Keratinocyte (primary cell): ENCODE data around the gene SLC6A16. TPM values are rescaled to one million over a fixed set of nuclear protein-coding genes. Genes with fewer than 3 reads are reported as not detected.
"Not testable (repeated sequence)": the region's sequence is repeated elsewhere in the genome, so short reads cannot be mapped to it uniquely, and the experiment has no call there.

Source experiments
- DNase-seq: peaks from one replicate; pipeline ENCODE4 v3.0.0-alpha.2; 2011; ENCODE audit warnings: low read depth, missing footprints, low spot score
- FAIRE-seq: peaks from 2 replicates; lab custom pipeline; 2011; peaks lifted over from hg19 to GRCh38; lab: Jason Lieb, UNC
- H2AFZ ChIP-seq: 2 replicates; pipeline ENCODE4 v1.6.0; 2012; ENCODE audit warnings: low read length, control low read depth, inconsistent platforms; ENCODE audit not compliant: control insufficient read depth
- H3K27ac ChIP-seq: 2 replicates; pipeline ENCODE4 v1.5.1; 2011; ENCODE audit warnings: low read length; ENCODE audit not compliant: control insufficient read depth, insufficient read depth
- H3K27me3 ChIP-seq: 3 replicates; pipeline ENCODE4 v1.6.0; 2011; ENCODE audit warnings: low read length; ENCODE audit not compliant: control insufficient read depth, insufficient read depth; ENCODE audit errors: extremely low read depth
- H3K36me3 ChIP-seq, 2 experiments: 2 replicates in 1 of 2; 3 replicates in 1 of 2; pipeline ENCODE4 v1.5.1; 2011; ENCODE audit warnings: low read length in 2 of 2, mild to moderate bottlenecking in 1 of 2; ENCODE audit not compliant: control insufficient read depth in 2 of 2, insufficient read depth in 2 of 2; ENCODE audit errors: extremely low read depth in 1 of 2
- H3K4me1 ChIP-seq: 3 replicates; pipeline ENCODE4 v1.5.1; 2011; ENCODE audit warnings: low read length; ENCODE audit not compliant: control insufficient read depth, insufficient read depth; ENCODE audit errors: extremely low read depth
- H3K4me2 ChIP-seq: 3 replicates; pipeline ENCODE4 v1.6.0; 2011; ENCODE audit warnings: low read depth, low read length; ENCODE audit not compliant: control insufficient read depth, insufficient read depth; ENCODE audit errors: extremely low read depth
- H3K4me3 ChIP-seq, 3 experiments: fragments of 200-600 bp in 1 of 3; sonication (generic) in 1 of 3; 2 replicates in 2 of 3; 3 replicates in 1 of 3; pipeline ENCODE4 v1.5.1; 2011 to 2016; ENCODE audit warnings: low read length in 3 of 3, mild to moderate bottlenecking in 3 of 3, control low read depth in 2 of 3, inconsistent platforms in 1 of 3, low read depth in 1 of 3, mixed read lengths in 1 of 3, mixed run types in 1 of 3, moderate library complexity in 1 of 3; ENCODE audit not compliant: control insufficient read depth in 2 of 3, insufficient read depth in 2 of 3; ENCODE audit errors: extremely low read depth in 1 of 3
- H3K79me2 ChIP-seq: 2 replicates; pipeline ENCODE4 v1.6.0; 2012; ENCODE audit warnings: low read length; ENCODE audit not compliant: control insufficient read depth, insufficient read depth
- H3K9ac ChIP-seq: 3 replicates; pipeline ENCODE4 v1.6.0; 2011; ENCODE audit warnings: low read length; ENCODE audit not compliant: control insufficient read depth, insufficient read depth; ENCODE audit errors: extremely low read depth
- H3K9me1 ChIP-seq: 3 replicates; pipeline ENCODE4 v1.6.0; 2011; ENCODE audit warnings: low read length; ENCODE audit not compliant: control insufficient read depth, insufficient read depth; ENCODE audit errors: extremely low read depth
- H3K9me3 ChIP-seq: 2 replicates; pipeline ENCODE4 v1.5.1; 2012; ENCODE audit warnings: low read depth, low read length; ENCODE audit not compliant: control insufficient read depth
- H4K20me1 ChIP-seq: 3 replicates; pipeline ENCODE4 v1.6.0; 2011; ENCODE audit warnings: low read length; ENCODE audit not compliant: control insufficient read depth, insufficient read depth; ENCODE audit errors: extremely low read depth
- EZH2 ChIP-seq: IDR thresholded peaks from one replicate; pipeline ENCODE4 v1.6.1; 2012; ENCODE audit warnings: inconsistent platforms, mild to moderate bottlenecking, low read length, moderate library complexity
- dilution Hi-C: fragments of 300-500 bp; cut with MboI; formaldehyde crosslinking; loops from one replicate; pipeline ENCODE4 v1.7.0; 2020; ENCODE audit warnings: low sequenced_read_pairs; ENCODE audit not compliant: extremely low pct_ligation_motif_present
- polyA plus RNA-seq, 5 experiments: library from polyadenylated mRNA; depleted of rRNA in 3 of 5; stranded (reverse) in 3 of 5; stranded (forward) in 1 of 5; unstranded in 1 of 5; fragments of >200 nt; gene quantifications; 1 replicate in 1 of 5; 2 replicates in 3 of 5; 3 replicates in 1 of 5; pipeline versions ENCODE4 v1.2.1 to v1.2.3, GENCODE V29; 2011 to 2012; ENCODE audit warnings: missing spikeins in 2 of 5, low read depth in 1 of 5, low replicate concordance in 1 of 5
- TF ChIP-seq, protein P1 (sequence below), 3 experiments: IDR thresholded peaks in 1 of 3; conservative IDR thresholded peaks in 1 of 3; optimal IDR thresholded peaks in 1 of 3; 2 replicates in 2 of 3; 3 replicates in 1 of 3; pipeline versions ENCODE3 to v1.5.1; 2011; ENCODE audit warnings: low read length in 3 of 3, mild to moderate bottlenecking in 3 of 3, moderate library complexity in 2 of 3, control low read depth in 1 of 3, inconsistent platforms in 1 of 3; ENCODE audit not compliant: insufficient read depth in 2 of 3; ENCODE audit errors: extremely low read depth in 1 of 3

SLC6A16 gene
- polyA plus RNA-seq, 1 donor (not counting 4 experiments of a cell fraction or from before 2014, with no cell fraction given): not detected

DNA sequence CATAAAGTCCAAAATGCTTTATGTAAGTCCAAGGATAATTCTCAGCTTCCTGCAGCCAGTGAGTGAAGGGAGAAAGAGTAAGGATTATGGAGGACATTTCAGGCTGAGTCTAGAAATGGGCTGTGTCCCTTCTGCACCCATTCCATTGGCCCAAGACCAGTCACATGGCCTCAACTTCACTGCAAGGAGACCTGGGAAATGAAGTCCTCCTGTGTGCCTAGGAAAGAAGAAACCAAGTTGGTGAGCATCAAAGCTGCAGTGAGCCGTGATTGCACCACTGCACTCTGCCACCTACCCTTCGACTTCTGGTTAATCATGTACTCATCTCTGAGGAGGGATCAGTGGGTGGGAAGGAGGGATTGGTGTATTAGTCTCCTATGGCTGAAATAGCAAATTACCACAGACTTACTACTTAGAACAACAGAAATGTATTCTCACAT, 6.6 kb upstream of the SLC6A16 start:
- Histone ChIP-seq H3K27me3 (no peaks in the 10 kb centered on the region), H3K4me3 (no peak overlapping the region), H3K36me3 (no peaks in the 10 kb centered on the region), H3K79me2 (no peaks in the 10 kb centered on the region), H3K4me2 (no peak overlapping the region), H3K9me1 (no peaks in the 10 kb centered on the region), H3K4me1 (no peaks in the 10 kb centered on the region), H2AFZ (no peak overlapping the region), H3K27ac (no peak overlapping the region), H3K9ac (no peak overlapping the region), H3K9me3 (no peaks in the 10 kb centered on the region), H4K20me1 (no peaks in the 10 kb centered on the region)
- TF ChIP-seq, protein P1, sequence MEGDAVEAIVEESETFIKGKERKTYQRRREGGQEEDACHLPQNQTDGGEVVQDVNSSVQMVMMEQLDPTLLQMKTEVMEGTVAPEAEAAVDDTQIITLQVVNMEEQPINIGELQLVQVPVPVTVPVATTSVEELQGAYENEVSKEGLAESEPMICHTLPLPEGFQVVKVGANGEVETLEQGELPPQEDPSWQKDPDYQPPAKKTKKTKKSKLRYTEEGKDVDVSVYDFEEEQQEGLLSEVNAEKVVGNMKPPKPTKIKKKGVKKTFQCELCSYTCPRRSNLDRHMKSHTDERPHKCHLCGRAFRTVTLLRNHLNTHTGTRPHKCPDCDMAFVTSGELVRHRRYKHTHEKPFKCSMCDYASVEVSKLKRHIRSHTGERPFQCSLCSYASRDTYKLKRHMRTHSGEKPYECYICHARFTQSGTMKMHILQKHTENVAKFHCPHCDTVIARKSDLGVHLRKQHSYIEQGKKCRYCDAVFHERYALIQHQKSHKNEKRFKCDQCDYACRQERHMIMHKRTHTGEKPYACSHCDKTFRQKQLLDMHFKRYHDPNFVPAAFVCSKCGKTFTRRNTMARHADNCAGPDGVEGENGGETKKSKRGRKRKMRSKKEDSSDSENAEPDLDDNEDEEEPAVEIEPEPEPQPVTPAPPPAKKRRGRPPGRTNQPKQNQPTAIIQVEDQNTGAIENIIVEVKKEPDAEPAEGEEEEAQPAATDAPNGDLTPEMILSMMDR (optimal IDR thresholded peaks at IDR 0.05 in 1 of 3, IDR thresholded peaks at IDR 0.05 in 1 of 3, conservative IDR thresholded peaks at IDR 0.05 in 1 of 3; ENCODE audit: extremely low read depth in 1 of 3, insufficient read depth in 2 of 3, low read length in 3 of 3): no peak
- no peak for TF ChIP-seq EZH2
- no peak for FAIRE-seq
- dilution Hi-C loops: no loop called here
- DNase-seq: no peak

DNA sequence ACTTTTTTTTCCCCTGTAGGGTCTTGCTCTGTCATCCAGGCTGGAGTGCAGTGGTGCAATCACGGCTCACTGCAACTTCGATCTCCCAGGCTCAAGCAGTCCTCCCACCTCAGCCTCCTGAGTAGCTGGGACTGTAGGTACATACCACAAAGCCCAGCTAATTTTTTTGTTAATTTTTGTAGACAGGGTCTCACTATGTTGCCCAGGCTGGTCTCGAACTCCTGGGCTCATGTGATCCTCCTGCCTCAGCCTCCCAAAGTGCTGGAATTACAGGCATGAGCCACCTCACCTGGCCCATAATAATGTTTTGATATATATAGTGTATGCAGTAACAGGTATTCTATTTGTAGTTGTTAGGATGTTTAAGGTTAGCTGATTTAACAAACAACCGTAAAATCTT, 6.2 kb upstream of the SLC6A16 start:
- DNase-seq, H3K9me1 ChIP-seq, H4K20me1 ChIP-seq, H3K4me3 ChIP-seq, H3K27ac ChIP-seq, dilution Hi-C loops, H2AFZ ChIP-seq, H3K9ac ChIP-seq, H3K36me3 ChIP-seq, H3K79me2 ChIP-seq, H3K4me1 ChIP-seq, FAIRE-seq, H3K27me3 ChIP-seq, H3K4me2 ChIP-seq, H3K9me3 ChIP-seq: not testable (repeated sequence)

DNA sequence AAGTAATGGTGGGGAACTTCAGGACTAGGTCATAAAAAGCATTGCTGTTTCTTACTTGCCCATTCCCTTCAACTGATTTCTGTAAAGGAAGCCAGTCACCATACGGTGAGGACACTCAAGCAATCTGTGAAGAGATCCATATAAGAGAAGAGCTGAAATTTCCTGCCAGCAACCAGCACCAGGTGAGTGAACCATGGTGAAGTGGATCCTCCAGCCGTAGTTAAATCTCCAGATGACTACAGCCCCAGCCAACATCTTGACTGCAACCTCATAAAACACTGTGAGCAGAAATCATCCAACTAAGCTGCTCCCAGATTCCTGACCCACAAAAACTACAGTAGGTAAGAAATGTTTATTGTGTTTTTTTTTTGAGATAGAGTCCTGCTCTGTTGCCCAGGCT, 3.8 kb upstream of the SLC6A16 start:
- FAIRE-seq (no peak), DNase-seq (no peak)
- no peaks in the 10 kb centered on the region for H3K79me2 ChIP-seq
- H3K9me3 ChIP-seq: no peaks in the 10 kb centered on the region
- H3K9ac ChIP-seq: no peak overlapping the region
- TF ChIP-seq EZH2: no peak
- TF ChIP-seq, protein P1 (optimal IDR thresholded peaks at IDR 0.05 in 1 of 3, IDR thresholded peaks at IDR 0.05 in 1 of 3, conservative IDR thresholded peaks at IDR 0.05 in 1 of 3; ENCODE audit: extremely low read depth in 1 of 3, insufficient read depth in 2 of 3, low read length in 3 of 3): no peak
- no peak overlapping the region for H3K4me3 ChIP-seq
- H3K9me1 ChIP-seq: no peaks in the 10 kb centered on the region
- dilution Hi-C loops: no loop called here
- H3K4me2 ChIP-seq: no peak overlapping the region
- H3K27me3 ChIP-seq: no peaks in the 10 kb centered on the region
- no peaks in the 10 kb centered on the region for H4K20me1 ChIP-seq
- no peaks in the 10 kb centered on the region for H3K36me3 ChIP-seq
- H3K27ac ChIP-seq: no peak overlapping the region
- H3K4me1 ChIP-seq: no peaks in the 10 kb centered on the region
- no peak overlapping the region for H2AFZ ChIP-seq
